NB4 (cell line): Measurements from ENCODE around the gene RUFY3.

ENCODE experiments used
- CTCF ChIP-seq: IDR thresholded peaks from one replicate; pipeline ENCODE4 v1.5.1; 2012; ENCODE audit warnings: low read depth, low read length
- MAX ChIP-seq: IDR thresholded peaks from 2 replicates; pipeline ENCODE4 v1.6.1; 2011; ENCODE audit warnings: low read depth, low read length
- MYC ChIP-seq: IDR thresholded peaks from 2 replicates; pipeline ENCODE4 v1.6.1; 2011; ENCODE audit warnings: low read depth, low read length
- POLR2A ChIP-seq: IDR thresholded peaks from 2 replicates; pipeline ENCODE4 v1.6.1; 2011; ENCODE audit warnings: mild to moderate bottlenecking; ENCODE audit not compliant: insufficient read length; ENCODE audit errors: extremely low read depth

- TF ChIP-seq CTCF = no peak
- no peak for TF ChIP-seq POLR2A
- TF ChIP-seq MYC = no peak
- no peak for TF ChIP-seq MAX
These were observed 109.5 kb downstream of the RUFY3 start for GRCh38 chr4:70831293-70831692.
